AG04450 (cell line): ENCODE results near the gene NCR3LG1. TPM values are rescaled to one million over a fixed set of nuclear protein-coding genes. Genes with fewer than 3 reads are reported as not detected.
A peak's percentile ranks its signal among the peaks of the same experiment; 100 is the strongest.

ENCODE experiments used
- CTCF ChIA-PET: fragments of 300-600, 350-600 bp; formaldehyde crosslinking; extraction: SDS; loops from one replicate; lab custom pipeline; 2022; ENCODE audit warnings: antibody characterized with exemption, inconsistent platforms; lab: Charles Lee
- POLR2A ChIA-PET: fragments of 350-600 bp; formaldehyde crosslinking; extraction: SDS; loops from one replicate; lab custom pipeline; 2021; ENCODE audit warnings: antibody characterized with exemption, inconsistent platforms; lab: Yijun Ruan, JAX
- DNase-seq: peaks from one replicate; pipeline ENCODE4 v3.0.0-alpha.2; 2011; ENCODE audit warnings: low read depth, low spot score
- H3K27ac ChIP-seq: one replicate; pipeline ENCODE4 v1.5.1; 2012; ENCODE audit warnings: low read depth, low read length, control low read depth
- H3K27me3 ChIP-seq: one replicate; pipeline ENCODE4 v1.6.0; 2012; ENCODE audit warnings: low read length; ENCODE audit not compliant: control insufficient read depth, insufficient read depth
- H3K4me3 ChIP-seq: 2 replicates; pipeline ENCODE4 v1.5.1; 2011; ENCODE audit warnings: mild to moderate bottlenecking, low read depth, low read length, control low read depth
- H3K9me3 ChIP-seq: 2 replicates; pipeline ENCODE4 v1.5.1; 2012; ENCODE audit warnings: low read length; ENCODE audit not compliant: control insufficient read depth, insufficient read depth
- CTCF ChIP-seq: IDR thresholded peaks from 2 replicates; pipeline ENCODE4 v1.5.1; 2011; ENCODE audit warnings: low read depth, low read length, control low read depth, inconsistent platforms
- polyA plus RNA-seq: library from polyadenylated mRNA; depleted of rRNA; stranded (reverse); fragments of >200 nt; gene quantifications from 2 replicates; pipeline ENCODE4 v1.2.3, GENCODE V29; 2011

The NCR3LG1 gene
- polyA plus RNA-seq, 1 experiment = 3.3 TPM

GRCh38 chr11:17383461-17383860 lies 31.9 kb downstream of the NCR3LG1 start:
- H3K9me3 ChIP-seq = peaks cover 4% of the 10 kb centered on the region; the same call in 1 of the 2 replicates
- DNase-seq = no peak
- no peak overlapping the region for H3K27ac ChIP-seq
- H3K27me3 ChIP-seq = peaks cover 6% of the 10 kb centered on the region
- H3K4me3 ChIP-seq = no peak overlapping the region
- POLR2A ChIA-PET = interaction anchor here (0.6 kb wide), 1 partner anchor 1149 kb away, joined by 3 read pairs; no protein-coding TSS in a partner anchor
- CTCF ChIA-PET = interaction anchor here (0.7 to 4.4 kb wide), 33 partner anchors 8 to 589 kb away, joined by 3 to 48 read pairs (median 4); partner anchors contain the start of gene NCR3LG1
- no peak for TF ChIP-seq CTCF

GRCh38 chr11:17384002-17384511 lies 32.5 kb downstream of the NCR3LG1 start:
- Histone ChIP-seq H3K27ac (no peak overlapping the region), H3K4me3 (no peak overlapping the region), H3K27me3 (peaks cover 6% of the 10 kb centered on the region), H3K9me3 (peaks cover 4% of the 10 kb centered on the region; the same call in 1 of the 2 replicates)
- CTCF ChIA-PET = interaction anchor here (0.6 to 4.4 kb wide), 35 partner anchors 8 to 589 kb away, joined by 3 to 48 read pairs (median 4); partner anchors contain the start of gene NCR3LG1
- POLR2A ChIA-PET = interaction anchor here (0.6 kb wide), 1 partner anchor 1149 kb away, joined by 3 read pairs; no protein-coding TSS in a partner anchor
- TF ChIP-seq CTCF = peak; percentile 92
- peak; percentile 65 for DNase-seq

- no peak for TF ChIP-seq CTCF
- POLR2A ChIA-PET = no interaction called here
- Histone ChIP-seq H3K9me3 (peaks cover 4% of the 10 kb centered on the region; the same call in 1 of the 2 replicates), H3K27me3 (peaks cover 14% of the 10 kb centered on the region), H3K27ac (no peak overlapping the region), H3K4me3 (no peak overlapping the region)
- no peak for DNase-seq
- CTCF ChIA-PET = interaction anchor here (1.0 to 4.4 kb wide), 9 partner anchors 20 to 345 kb away, joined by 3 to 48 read pairs (median 11); partner anchors contain the start of gene NCR3LG1
These were observed 33.9 kb downstream of the NCR3LG1 start for GRCh38 chr11:17385492-17385891.

- ChIA-PET CTCF (interaction anchor here (1.0 to 4.3 kb wide), 4 partner anchors 11 to 142 kb away, joined by 3 to 48 read pairs (median 6); no protein-coding TSS in a partner anchor), POLR2A (no interaction called here)
- TF ChIP-seq CTCF = no peak
- Histone ChIP-seq H3K27ac (no peak overlapping the region), H3K27me3 (peaks cover 18% of the 10 kb centered on the region), H3K9me3 (peaks cover 4% of the 10 kb centered on the region; the same call in 1 of the 2 replicates), H3K4me3 (no peak overlapping the region)
- DNase-seq = no peak
These were observed 34.3 kb downstream of the NCR3LG1 start for GRCh38 chr11:17385926-17386325.
